GM18519 (cell line): ENCODE measurements around the gene VWA3B.
A peak's percentile ranks its signal among the peaks of the same experiment; 100 is the strongest.
"Not testable (repeated sequence)": the region's sequence is repeated elsewhere in the genome, so short reads cannot be mapped to it uniquely, and the experiment has no call there.

Experiments used
- ATAC-seq: cut with Tn5 transposase; IDR thresholded peaks from one replicate; pipeline ENCODE4 v1.9.1; 2021; ENCODE audit warnings: mild to moderate bottlenecking, moderate library complexity; ENCODE audit not compliant: unreplicated experiment, low FRiP score

Gene VWA3B

GRCh38 chr2:98086491-98087446 is at the start of gene VWA3B:
Gene VWA3B (plus strand): TSS chr2:98087167. CDS start chr2:98093093, 5,926 bp downstream.
- ATAC-seq, result peak; percentile 54

GRCh38 chr2:98037206-98037605 is 49.8 kb upstream of the VWA3B start:
- ATAC-seq, result no peak

GRCh38 chr2:98037666-98038336 is 49.2 kb upstream of the VWA3B start:
- no peak for ATAC-seq

GRCh38 chr2:98039085-98039756 is 47.7 kb upstream of the VWA3B start:
- no peak for ATAC-seq

- ATAC-seq, result no peak
Observed at GRCh38 chr2:98040331-98040939, 46.5 kb upstream of the VWA3B start.

GRCh38 chr2:98043101-98043500 is 43.9 kb upstream of the VWA3B start:
- ATAC-seq, result no peak

GRCh38 chr2:98044730-98045129 is 42.2 kb upstream of the VWA3B start:
- not testable (repeated sequence) for ATAC-seq

- no peak for ATAC-seq
Observed at GRCh38 chr2:98050070-98050469, 36.9 kb upstream of the VWA3B start.

GRCh38 chr2:98058191-98058975 is 28.6 kb upstream of the VWA3B start:
- ATAC-seq, result no peak

GRCh38 chr2:98060277-98060676 is 26.7 kb upstream of the VWA3B start:
- no peak for ATAC-seq

GRCh38 chr2:98063291-98063854 is 23.6 kb upstream of the VWA3B start:
- no peak for ATAC-seq

- no peak for ATAC-seq
Observed at GRCh38 chr2:98065808-98066207, 21.2 kb upstream of the VWA3B start.

GRCh38 chr2:98067160-98067559 is 19.8 kb upstream of the VWA3B start:
- no peak for ATAC-seq

- ATAC-seq, result no peak
Observed at GRCh38 chr2:98070081-98070480, 16.9 kb upstream of the VWA3B start.

GRCh38 chr2:98072442-98072841 is 14.5 kb upstream of the VWA3B start:
- ATAC-seq, result no peak

GRCh38 chr2:98078701-98079100 is 8.3 kb upstream of the VWA3B start:
- ATAC-seq, result no peak

GRCh38 chr2:98084151-98084868 is 2.7 kb upstream of the VWA3B start:
- no peak for ATAC-seq

- no peak for ATAC-seq
Observed at GRCh38 chr2:98084869-98085238, 2.1 kb upstream of the VWA3B start.

GRCh38 chr2:98085649-98086048 is 1.3 kb upstream of the VWA3B start:
- no peak for ATAC-seq
